Measurements from ENCODE around the gene FAM135A. TPM values are rescaled to one million over a fixed set of nuclear protein-coding genes. Genes with fewer than 3 reads are reported as not detected.
"Not testable (repeated sequence)": the region's sequence is repeated elsewhere in the genome, so short reads cannot be mapped to it uniquely, and the experiment has no call there.

FAM135A gene
- total RNA-seq, 3 donors from 2014 or later, result 3.0 to 3.5 (median 3.5) TPM

GRCh38 chr6:70518723-70519122 is 105.4 kb downstream of the FAM135A start:
- H3K36me3 Mint-ChIP-seq (ENCODE audit: insufficient read depth), result no peaks in the 10 kb centered on the region
- no peaks in the 10 kb centered on the region for H3K27me3 Mint-ChIP-seq (ENCODE audit: low read depth)
- peaks cover 7% of the 10 kb centered on the region for H3K4me1 Mint-ChIP-seq (ENCODE audit: low read depth)
- no peak for ATAC-seq
- DNase-seq, result no peak
- H3K4me3 Mint-ChIP-seq, result no peak overlapping the region
- no peaks in the 10 kb centered on the region for H3K9me3 Mint-ChIP-seq

GRCh38 chr6:70520575-70520974 is 107.3 kb downstream of the FAM135A start:
- ATAC-seq, result no peak
- Mint-ChIP-seq H3K4me3 (no peak overlapping the region), H3K36me3 (ENCODE audit: insufficient read depth) (peaks cover 3% of the 10 kb centered on the region), H3K4me1 (ENCODE audit: low read depth) (peaks cover 7% of the 10 kb centered on the region), H3K27me3 (ENCODE audit: low read depth) (no peaks in the 10 kb centered on the region), H3K9me3 (no peaks in the 10 kb centered on the region)
- DNase-seq, result no peak

GRCh38 chr6:70524721-70525286 is 111.5 kb downstream of the FAM135A start:
- H3K36me3 Mint-ChIP-seq (ENCODE audit: insufficient read depth), result peaks cover 3% of the 10 kb centered on the region
- no peaks in the 10 kb centered on the region for H3K27me3 Mint-ChIP-seq (ENCODE audit: low read depth)
- H3K4me3 Mint-ChIP-seq, result no peak overlapping the region
- DNase-seq (no peak), ATAC-seq (no peak)
- no peaks in the 10 kb centered on the region for H3K4me1 Mint-ChIP-seq (ENCODE audit: low read depth)
- no peaks in the 10 kb centered on the region for H3K9me3 Mint-ChIP-seq

GRCh38 chr6:70527071-70527737 is 113.9 kb downstream of the FAM135A start:
- Mint-ChIP-seq H3K4me3 (no peak overlapping the region), H3K9me3 (no peaks in the 10 kb centered on the region), H3K4me1 (ENCODE audit: low read depth) (no peaks in the 10 kb centered on the region), H3K27me3 (ENCODE audit: low read depth) (no peaks in the 10 kb centered on the region), H3K36me3 (ENCODE audit: insufficient read depth) (peaks cover 3% of the 10 kb centered on the region)
- DNase-seq, result no peak
- ATAC-seq, result no peak

- Mint-ChIP-seq H3K27me3 (ENCODE audit: low read depth) (no peaks in the 10 kb centered on the region), H3K36me3 (ENCODE audit: insufficient read depth) (peaks cover 3% of the 10 kb centered on the region), H3K4me3 (no peak overlapping the region), H3K4me1 (ENCODE audit: low read depth) (no peaks in the 10 kb centered on the region), H3K9me3 (no peaks in the 10 kb centered on the region)
- no peak for DNase-seq
- no peak for ATAC-seq
These were observed 116.7 kb downstream of the FAM135A start for GRCh38 chr6:70530023-70530422.

GRCh38 chr6:70531133-70531532 is 117.8 kb downstream of the FAM135A start:
- Mint-ChIP-seq H3K4me3 (no peak overlapping the region), H3K27me3 (ENCODE audit: low read depth) (no peaks in the 10 kb centered on the region), H3K9me3 (no peaks in the 10 kb centered on the region), H3K36me3 (ENCODE audit: insufficient read depth) (peaks cover 3% of the 10 kb centered on the region), H3K4me1 (ENCODE audit: low read depth) (no peaks in the 10 kb centered on the region)
- DNase-seq (no peak), ATAC-seq (no peak)

- Mint-ChIP-seq H3K9me3 (no peaks in the 10 kb centered on the region), H3K27me3 (ENCODE audit: low read depth) (no peaks in the 10 kb centered on the region), H3K4me3 (no peak overlapping the region), H3K4me1 (ENCODE audit: low read depth) (peaks cover 2% of the 10 kb centered on the region), H3K36me3 (ENCODE audit: insufficient read depth) (peaks cover 5% of the 10 kb centered on the region)
- ATAC-seq (no peak), DNase-seq (no peak)
These were observed 124.0 kb downstream of the FAM135A start for GRCh38 chr6:70537266-70537665.

- H3K9me3 Mint-ChIP-seq, result no peaks in the 10 kb centered on the region
- no peak overlapping the region for H3K4me3 Mint-ChIP-seq
- no peak for ATAC-seq
- H3K27me3 Mint-ChIP-seq (ENCODE audit: low read depth), result no peaks in the 10 kb centered on the region
- H3K4me1 Mint-ChIP-seq (ENCODE audit: low read depth), result peaks cover 2% of the 10 kb centered on the region
- peaks cover 2% of the 10 kb centered on the region for H3K36me3 Mint-ChIP-seq (ENCODE audit: insufficient read depth)
- DNase-seq, result no peak
These were observed 125.1 kb downstream of the FAM135A start for GRCh38 chr6:70538376-70538775.

- no peak for ATAC-seq
- Mint-ChIP-seq H3K27me3 (ENCODE audit: low read depth) (no peaks in the 10 kb centered on the region), H3K36me3 (ENCODE audit: insufficient read depth) (no peaks in the 10 kb centered on the region), H3K9me3 (no peaks in the 10 kb centered on the region), H3K4me1 (ENCODE audit: low read depth) (no peaks in the 10 kb centered on the region), H3K4me3 (no peak overlapping the region)
- no peak for DNase-seq
These were observed 134.0 kb downstream of the FAM135A start for GRCh38 chr6:70547313-70547712.

- ATAC-seq, result no peak
These were observed 134.6 kb downstream of the FAM135A start for GRCh38 chr6:70547905-70548304.

GRCh38 chr6:70549327-70549726 is 136.0 kb downstream of the FAM135A start:
- no peaks in the 10 kb centered on the region for H3K27me3 Mint-ChIP-seq (ENCODE audit: low read depth)
- no peak for ATAC-seq
- H3K4me3 Mint-ChIP-seq, result no peak overlapping the region
- H3K36me3 Mint-ChIP-seq (ENCODE audit: insufficient read depth), result no peaks in the 10 kb centered on the region
- no peak for DNase-seq
- no peaks in the 10 kb centered on the region for H3K4me1 Mint-ChIP-seq (ENCODE audit: low read depth)
- no peaks in the 10 kb centered on the region for H3K9me3 Mint-ChIP-seq

More at GRCh38 chr6:70547905-70548304, 134.6 kb downstream of the FAM135A start:
- Mint-ChIP-seq H3K4me3 (no peak overlapping the region), H3K4me1 (ENCODE audit: low read depth) (no peaks in the 10 kb centered on the region), H3K27me3 (ENCODE audit: low read depth) (no peaks in the 10 kb centered on the region), H3K9me3 (no peaks in the 10 kb centered on the region), H3K36me3 (ENCODE audit: insufficient read depth) (no peaks in the 10 kb centered on the region)
- DNase-seq, result no peak

GRCh38 chr6:70551566-70551965 is 138.3 kb downstream of the FAM135A start:
- Mint-ChIP-seq H3K36me3 (ENCODE audit: insufficient read depth) (no peaks in the 10 kb centered on the region), H3K27me3 (ENCODE audit: low read depth) (no peaks in the 10 kb centered on the region), H3K4me1 (ENCODE audit: low read depth) (no peaks in the 10 kb centered on the region), H3K4me3 (no peak overlapping the region), H3K9me3 (no peaks in the 10 kb centered on the region)
- ATAC-seq (no peak), DNase-seq (no peak)

- not testable (repeated sequence) for H3K36me3 Mint-ChIP-seq (ENCODE audit: insufficient read depth); ATAC-seq; H3K27me3 Mint-ChIP-seq (ENCODE audit: low read depth); H3K4me1 Mint-ChIP-seq (ENCODE audit: low read depth); H3K4me3 Mint-ChIP-seq; H3K9me3 Mint-ChIP-seq; DNase-seq
These were observed 139.1 kb downstream of the FAM135A start for GRCh38 chr6:70552286-70552940.

- H3K36me3 Mint-ChIP-seq (ENCODE audit: insufficient read depth), result peaks cover 2% of the 10 kb centered on the region
These were observed 139.7 kb downstream of the FAM135A start for GRCh38 chr6:70552974-70553373.

GRCh38 chr6:70557998-70558397 is 144.7 kb downstream of the FAM135A start:
- Mint-ChIP-seq H3K4me1 (ENCODE audit: low read depth) (peaks cover 11% of the 10 kb centered on the region), H3K9me3 (no peaks in the 10 kb centered on the region), H3K36me3 (ENCODE audit: insufficient read depth) (peaks cover 3% of the 10 kb centered on the region), H3K27me3 (ENCODE audit: low read depth) (no peaks in the 10 kb centered on the region), H3K4me3 (no peak overlapping the region)
- no peak for DNase-seq
- ATAC-seq, result peak; percentile 67 to 71

More at GRCh38 chr6:70552974-70553373, 139.7 kb downstream of the FAM135A start:
- no peak overlapping the region for H3K4me3 Mint-ChIP-seq
- H3K4me1 Mint-ChIP-seq (ENCODE audit: low read depth), result peaks cover 4% of the 10 kb centered on the region
- DNase-seq (no peak), ATAC-seq (no peak)
- H3K9me3 Mint-ChIP-seq, result no peaks in the 10 kb centered on the region
- H3K27me3 Mint-ChIP-seq (ENCODE audit: low read depth), result no peaks in the 10 kb centered on the region
